BLaER1 (cell line): ENCODE data around the gene TUBB8B.
"Not testable (repeated sequence)": the region's sequence is repeated elsewhere in the genome, so short reads cannot be mapped to it uniquely, and the experiment has no call there.

ENCODE experiments used
- H3K27ac ChIP-seq: shearing (Covaris generic); formaldehyde crosslinking; 2 replicates; pipeline ENCODE4 v1.8.1; 2022
- H3K27me3 ChIP-seq: shearing (Covaris generic); formaldehyde crosslinking; 2 replicates; pipeline ENCODE4 v1.8.1; 2022
- H3K36me3 ChIP-seq: shearing (Covaris generic); formaldehyde crosslinking; 2 replicates; pipeline ENCODE4 v1.8.1; 2022
- H3K4me1 ChIP-seq: shearing (Covaris generic); formaldehyde crosslinking; 2 replicates; pipeline ENCODE4 v1.8.1; 2022
- H3K4me2 ChIP-seq: shearing (Covaris generic); formaldehyde crosslinking; 2 replicates; pipeline ENCODE4 v1.8.1; 2022
- H3K4me3 ChIP-seq: shearing (Covaris generic); formaldehyde crosslinking; 2 replicates; pipeline ENCODE4 v1.8.1; 2022
- H3K9ac ChIP-seq: shearing (Covaris generic); formaldehyde crosslinking; 2 replicates; pipeline ENCODE4 v1.8.1; 2022
- H3K9me3 ChIP-seq: shearing (Covaris generic); formaldehyde crosslinking; 2 replicates; pipeline ENCODE4 v1.8.1; 2022
- H4K20me1 ChIP-seq: shearing (Covaris generic); formaldehyde crosslinking; 2 replicates; pipeline ENCODE4 v1.8.1; 2022

The TUBB8B gene

DNA sequence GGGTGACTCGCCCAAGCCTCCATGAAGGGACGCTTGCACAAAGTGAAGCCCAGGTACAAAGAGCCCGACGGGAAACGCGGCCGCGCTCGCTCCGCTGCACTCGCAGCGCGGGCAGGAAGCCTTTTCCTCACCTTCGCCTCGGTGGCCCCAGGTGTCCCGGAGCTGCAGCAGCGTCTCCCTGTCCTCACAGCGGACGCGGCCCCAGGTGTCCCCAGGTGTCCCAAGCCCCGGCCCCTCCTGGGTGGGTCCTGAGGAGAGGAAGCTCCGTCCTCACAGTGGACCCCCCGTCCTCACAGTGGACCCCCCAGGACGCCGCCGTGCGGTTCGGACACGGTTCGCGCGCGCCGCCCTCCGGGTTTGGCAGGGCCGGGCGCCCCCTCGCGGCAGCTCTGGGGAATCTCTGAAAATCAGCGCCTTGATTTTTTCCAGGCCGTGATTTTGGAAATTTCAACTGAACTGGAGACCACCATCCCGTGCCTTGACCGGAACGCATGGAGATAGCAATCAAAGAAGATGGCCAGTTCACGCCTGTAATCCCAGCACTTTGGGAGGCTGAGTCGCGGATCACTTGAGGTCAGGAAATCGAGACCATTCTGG lies 23.9 kb upstream of the TUBB8B start:
- not testable (repeated sequence) for H3K9me3 ChIP-seq, H3K27me3 ChIP-seq, H3K36me3 ChIP-seq, H4K20me1 ChIP-seq, H3K9ac ChIP-seq, H3K4me2 ChIP-seq, H3K4me1 ChIP-seq, H3K27ac ChIP-seq, H3K4me3 ChIP-seq

DNA sequence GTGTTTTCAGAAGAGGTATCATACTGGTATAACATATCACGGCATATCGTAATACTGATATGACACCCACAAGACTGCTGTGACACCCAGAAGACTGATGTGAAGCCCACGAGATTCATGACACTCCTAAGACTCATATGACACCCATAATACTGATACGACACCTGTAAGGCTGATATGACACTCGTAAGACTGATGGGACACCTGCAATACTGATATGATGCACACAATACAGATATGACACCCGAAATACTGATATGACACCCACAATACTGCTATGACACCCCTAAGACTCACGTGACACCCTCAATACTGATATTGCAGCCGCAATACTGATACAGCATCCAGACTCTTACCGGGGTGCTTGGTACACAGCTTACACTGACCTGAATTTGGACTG lies 18.3 kb upstream of the TUBB8B start:
- not testable (repeated sequence) for H3K4me1 ChIP-seq, H3K27ac ChIP-seq, H3K4me2 ChIP-seq, H3K4me3 ChIP-seq, H3K36me3 ChIP-seq, H3K27me3 ChIP-seq, H3K9ac ChIP-seq, H3K9me3 ChIP-seq, H4K20me1 ChIP-seq

DNA sequence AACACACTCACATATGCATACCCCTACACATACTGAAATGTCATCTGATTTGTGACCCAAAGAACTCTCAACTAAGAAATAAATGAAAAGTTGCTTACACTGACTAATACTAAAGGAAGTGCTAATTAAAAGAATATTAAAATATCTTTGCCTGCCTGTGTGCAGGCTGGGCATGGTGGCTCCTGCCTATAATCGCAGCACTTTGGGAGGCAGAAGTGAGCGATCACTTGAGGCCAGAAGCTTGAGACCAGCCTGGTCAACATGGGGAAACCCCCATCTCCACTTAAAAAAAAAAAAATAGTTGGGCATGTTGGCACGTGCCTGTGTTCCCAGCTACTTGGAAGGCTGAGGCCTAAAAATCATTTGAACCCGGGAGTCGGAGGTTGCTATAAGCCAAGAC lies 14.9 kb upstream of the TUBB8B start:
- not testable (repeated sequence) for H3K27me3 ChIP-seq, H3K9me3 ChIP-seq, H3K36me3 ChIP-seq, H3K4me2 ChIP-seq, H3K27ac ChIP-seq, H3K9ac ChIP-seq, H3K4me3 ChIP-seq, H3K4me1 ChIP-seq, H4K20me1 ChIP-seq

DNA sequence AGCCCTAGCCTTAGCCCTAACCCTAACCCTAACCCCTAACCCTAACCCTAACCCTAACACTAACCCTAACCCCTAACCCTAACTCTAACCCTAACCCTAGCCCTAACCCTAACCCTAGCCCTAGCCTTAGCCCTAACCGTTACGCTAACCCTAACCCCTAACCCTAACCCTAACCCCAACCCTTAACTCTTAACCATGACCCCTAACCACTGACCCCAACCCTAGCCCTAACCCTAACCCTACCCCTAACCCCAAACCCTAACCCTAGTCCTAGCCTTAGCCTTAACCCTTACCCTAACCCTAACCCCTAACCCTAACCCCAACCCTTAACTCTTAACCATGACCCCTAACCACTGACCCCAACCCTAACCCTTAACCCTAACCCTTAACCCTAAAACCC lies 14.2 kb upstream of the TUBB8B start:
- H4K20me1 ChIP-seq, H3K4me3 ChIP-seq, H3K27ac ChIP-seq, H3K4me2 ChIP-seq, H3K27me3 ChIP-seq, H3K9me3 ChIP-seq, H3K4me1 ChIP-seq, H3K36me3 ChIP-seq, H3K9ac ChIP-seq: not testable (repeated sequence)

DNA sequence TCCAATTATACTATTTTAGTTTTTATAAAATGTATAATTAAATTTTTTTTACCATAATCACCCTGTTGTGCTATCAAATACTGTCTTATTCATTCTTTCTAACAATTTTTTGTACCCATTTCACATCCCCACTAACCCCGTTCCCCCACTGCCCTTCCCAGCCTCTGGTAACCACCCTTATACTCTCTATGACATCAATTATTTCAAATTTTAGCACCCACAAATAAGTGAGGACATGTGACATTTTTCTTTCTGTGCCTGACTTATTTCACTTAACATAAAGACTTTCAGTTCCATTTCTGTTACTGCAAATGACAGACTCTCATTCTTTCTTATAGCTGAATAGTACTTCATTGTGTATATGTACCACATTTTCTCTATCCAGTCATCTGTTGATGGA lies 5.0 kb upstream of the TUBB8B start:
- H3K9ac ChIP-seq, H3K27ac ChIP-seq, H3K9me3 ChIP-seq, H3K36me3 ChIP-seq, H3K4me2 ChIP-seq, H4K20me1 ChIP-seq, H3K4me1 ChIP-seq, H3K27me3 ChIP-seq, H3K4me3 ChIP-seq: not testable (repeated sequence)

DNA sequence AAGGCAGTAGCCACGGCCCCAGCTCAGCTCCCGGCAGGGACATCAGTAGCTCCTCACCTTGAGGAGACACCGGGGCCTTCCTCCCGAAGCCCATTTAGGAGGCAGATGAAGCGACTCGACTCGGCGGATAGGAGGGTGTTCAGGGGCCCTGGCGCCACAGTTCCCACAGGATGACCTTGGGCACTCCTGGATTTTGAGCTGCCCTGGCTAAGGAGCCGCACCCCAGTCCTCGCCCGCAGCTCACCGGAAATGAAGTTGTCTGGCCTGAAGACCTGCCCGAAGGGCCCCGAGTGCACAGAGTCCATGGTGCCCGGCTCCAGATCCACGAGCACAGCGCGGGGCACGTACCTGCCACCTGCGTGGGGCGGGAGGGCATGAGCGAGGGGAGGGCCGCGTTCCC lies 719 bp downstream of the TUBB8B start:
- not testable (repeated sequence) for H3K9me3 ChIP-seq, H3K4me3 ChIP-seq, H3K27me3 ChIP-seq, H3K4me1 ChIP-seq, H3K4me2 ChIP-seq, H3K9ac ChIP-seq, H4K20me1 ChIP-seq, H3K36me3 ChIP-seq, H3K27ac ChIP-seq

DNA sequence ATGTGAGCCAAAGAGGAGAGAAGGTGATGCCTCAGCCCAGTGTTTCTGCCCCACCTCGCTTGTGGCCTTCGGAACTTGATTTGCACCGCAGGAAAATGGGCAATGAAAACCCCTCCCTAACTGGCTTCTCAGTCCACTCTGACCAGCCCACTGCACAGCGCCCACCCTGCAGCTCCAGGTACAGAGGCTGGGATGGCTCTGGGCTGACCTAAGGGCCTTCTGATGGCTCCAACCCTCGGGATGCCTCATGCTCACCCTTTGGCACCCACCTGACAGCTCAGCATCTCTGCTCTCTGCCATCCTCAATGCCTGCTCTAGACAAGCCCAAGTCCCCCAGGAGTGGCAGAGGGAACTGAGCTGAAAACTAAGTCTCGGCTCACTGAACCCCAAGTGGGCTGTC lies 36.2 kb downstream of the TUBB8B start:
- not testable (repeated sequence) for H3K9me3 ChIP-seq, H3K27me3 ChIP-seq

DNA sequence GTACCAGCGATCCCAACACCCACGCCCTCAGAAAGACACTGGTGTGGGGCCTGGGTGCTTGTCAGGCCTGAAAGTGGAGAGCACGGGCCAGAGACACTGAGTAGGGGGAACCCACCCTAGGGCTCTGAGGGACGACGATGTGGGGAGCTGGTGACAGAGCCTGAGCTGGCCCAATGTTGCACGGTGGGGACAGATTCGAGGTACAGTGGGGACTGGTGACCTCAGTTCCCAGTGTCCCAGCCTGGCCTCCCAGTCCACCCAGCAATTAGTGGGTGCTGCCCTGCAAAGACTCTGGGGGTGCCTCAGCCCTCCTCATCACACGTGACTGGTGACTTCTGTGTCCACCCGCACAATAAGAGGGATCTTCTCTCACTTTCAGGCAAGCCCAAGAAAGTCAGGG lies 36.6 kb downstream of the TUBB8B start:
- not testable (repeated sequence) for H3K4me2 ChIP-seq, H3K9ac ChIP-seq, H3K36me3 ChIP-seq, H3K27me3 ChIP-seq, H3K9me3 ChIP-seq, H4K20me1 ChIP-seq, H3K4me1 ChIP-seq, H3K4me3 ChIP-seq, H3K27ac ChIP-seq

More for the DNA sequence above, 36.2 kb downstream of the TUBB8B start:
- not testable (repeated sequence) for H3K27ac ChIP-seq, H3K4me1 ChIP-seq, H3K36me3 ChIP-seq, H4K20me1 ChIP-seq, H3K9ac ChIP-seq, H3K4me2 ChIP-seq, H3K4me3 ChIP-seq

DNA sequence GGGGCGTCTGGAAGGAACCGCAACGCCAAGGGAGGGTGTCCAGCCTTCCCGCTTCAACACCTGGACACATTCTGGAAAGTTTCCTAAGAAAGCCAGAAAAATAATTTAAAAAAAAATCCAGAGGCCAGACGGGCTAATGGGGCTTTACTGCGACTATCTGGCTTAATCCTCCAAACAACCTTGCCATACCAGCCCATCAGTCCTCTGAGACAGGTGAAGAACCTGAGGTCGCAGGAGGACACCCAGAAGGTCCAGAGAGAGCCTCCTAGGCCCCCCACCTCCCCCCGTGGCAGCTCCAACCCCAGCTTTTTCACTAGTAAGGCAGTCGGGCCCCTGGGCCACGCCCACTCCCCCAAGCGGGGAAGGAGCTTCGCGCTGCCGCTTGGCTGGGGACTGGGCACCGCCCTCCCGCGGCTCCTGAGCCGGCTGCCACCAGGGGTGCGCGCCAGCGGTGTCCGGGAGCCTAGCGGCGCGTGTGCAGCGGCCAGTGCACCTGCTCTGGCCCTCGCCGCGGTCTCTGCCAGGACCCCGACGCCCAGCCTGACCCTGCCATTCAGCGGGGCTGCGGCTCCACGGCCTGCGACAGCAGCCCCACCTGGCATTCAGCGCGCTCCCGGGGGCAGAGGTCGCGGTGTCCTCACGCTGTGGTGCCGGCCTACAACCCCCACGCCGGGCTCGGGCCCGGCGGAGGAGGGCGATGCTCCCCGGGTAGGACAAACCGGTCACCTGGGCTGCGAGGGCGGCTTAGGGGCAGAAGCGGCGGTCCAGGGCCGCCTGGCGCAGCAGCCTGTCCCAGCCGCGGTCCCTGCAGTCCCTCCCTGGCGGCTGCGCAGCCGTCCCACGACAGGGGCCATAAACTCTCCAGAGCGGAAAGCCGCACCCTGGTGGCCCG lies 37.8 kb downstream of the TUBB8B start:
- H4K20me1 ChIP-seq, H3K4me3 ChIP-seq, H3K4me1 ChIP-seq, H3K27ac ChIP-seq, H3K36me3 ChIP-seq, H3K4me2 ChIP-seq, H3K9me3 ChIP-seq, H3K27me3 ChIP-seq, H3K9ac ChIP-seq: not testable (repeated sequence)

DNA sequence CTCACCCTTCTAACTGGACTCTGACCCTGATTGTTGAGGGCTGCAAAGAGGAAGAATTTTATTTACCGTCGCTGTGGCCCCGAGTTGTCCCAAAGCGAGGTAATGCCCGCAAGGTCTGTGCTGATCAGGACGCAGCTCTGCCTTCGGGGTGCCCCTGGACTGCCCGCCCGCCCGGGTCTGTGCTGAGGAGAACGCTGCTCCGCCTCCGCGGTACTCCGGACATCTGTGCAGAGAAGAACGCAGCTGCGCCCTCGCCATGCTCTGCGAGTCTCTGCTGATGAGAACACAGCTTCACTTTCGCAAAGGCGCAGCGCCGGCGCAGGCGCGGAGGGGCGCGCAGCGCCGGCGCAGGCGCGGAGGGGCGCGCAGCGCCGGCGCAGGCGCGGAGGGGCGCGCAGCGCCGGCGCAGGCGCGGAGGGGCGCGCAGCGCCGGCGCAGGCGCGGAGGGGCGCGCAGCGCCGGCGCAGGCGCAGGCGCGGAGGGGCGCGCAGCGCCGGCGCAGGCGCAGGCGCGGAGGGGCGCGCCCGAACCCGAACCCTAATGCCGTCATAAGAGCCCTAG lies 38.7 kb downstream of the TUBB8B start:
- H3K4me3 ChIP-seq, H3K27ac ChIP-seq, H4K20me1 ChIP-seq, H3K4me1 ChIP-seq, H3K9ac ChIP-seq, H3K9me3 ChIP-seq, H3K36me3 ChIP-seq, H3K27me3 ChIP-seq, H3K4me2 ChIP-seq: not testable (repeated sequence)

DNA sequence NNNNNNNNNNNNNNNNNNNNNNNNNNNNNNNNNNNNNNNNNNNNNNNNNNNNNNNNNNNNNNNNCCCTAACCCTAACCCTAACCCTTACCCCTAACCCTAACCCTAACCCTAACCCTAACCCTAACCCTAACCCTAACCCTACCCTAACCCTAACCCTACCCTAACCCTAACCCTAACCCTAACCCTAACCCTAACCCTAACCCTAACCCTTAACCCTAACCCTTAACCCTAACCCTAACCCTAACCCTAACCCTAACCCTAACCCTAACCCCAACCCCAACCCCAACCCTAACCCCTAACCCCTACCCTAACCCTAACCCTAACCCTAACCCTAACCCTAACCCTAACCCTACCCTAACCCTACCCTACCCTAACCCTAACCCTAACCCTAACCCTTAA lies 39.5 kb downstream of the TUBB8B start:
- not testable (repeated sequence) for H3K9ac ChIP-seq, H3K9me3 ChIP-seq, H3K4me3 ChIP-seq, H3K27ac ChIP-seq, H3K27me3 ChIP-seq, H4K20me1 ChIP-seq, H3K4me2 ChIP-seq, H3K4me1 ChIP-seq, H3K36me3 ChIP-seq
